Mesendoderm (in vitro differentiated cells): ENCODE data around the gene PPP1R13B.

ENCODE experiments used
- DNase-seq: peaks from one replicate; pipeline ENCODE4 v3.0.0; 2013
- H2AK5ac ChIP-seq: 2 replicates; pipeline ENCODE4 v1.6.1; 2013; ENCODE audit warnings: low read length, inconsistent platforms
- H2BK120ac ChIP-seq: 2 replicates; pipeline ENCODE4 v1.6.1; 2013; ENCODE audit warnings: low read depth, mild to moderate bottlenecking, low read length, moderate library complexity, mixed read lengths
- H2BK15ac ChIP-seq: replicated peaks from 2 replicates; pipeline ENCODE4 v1.6.1; 2013; ENCODE audit warnings: low read depth, mild to moderate bottlenecking, moderate library complexity
- H2BK5ac ChIP-seq: 2 replicates; pipeline ENCODE4 v1.6.1; 2013; ENCODE audit warnings: low read length, inconsistent platforms
- H3K18ac ChIP-seq: 2 replicates; pipeline ENCODE4 v1.6.1; 2013; ENCODE audit warnings: mild to moderate bottlenecking, low read length, mixed read lengths
- H3K23ac ChIP-seq: one replicate; pipeline ENCODE4 v1.6.1; 2013; ENCODE audit warnings: low read length
- H3K27ac ChIP-seq: 2 replicates; pipeline ENCODE4 v1.5.1; 2013; ENCODE audit warnings: low read depth, mild to moderate bottlenecking, inconsistent platforms, low read length, moderate library complexity
- H3K27me3 ChIP-seq: 2 replicates; pipeline ENCODE4 v1.6.1; 2013; ENCODE audit warnings: low read length, control low read depth, mild to moderate bottlenecking, inconsistent platforms; ENCODE audit not compliant: insufficient read depth, poor library complexity
- H3K36me3 ChIP-seq: 2 replicates; pipeline ENCODE4 v1.6.1; 2013; ENCODE audit warnings: low read length, inconsistent platforms; ENCODE audit not compliant: control insufficient read depth, insufficient read depth
- H3K4ac ChIP-seq: one replicate; pipeline ENCODE4 v1.6.1; 2013; ENCODE audit warnings: low read depth, mild to moderate bottlenecking, low read length, moderate library complexity
- H3K4me1 ChIP-seq: 2 replicates; pipeline ENCODE4 v1.6.1; 2013; ENCODE audit warnings: low read depth, low read length, inconsistent platforms; ENCODE audit not compliant: control insufficient read depth
- H3K4me2 ChIP-seq: 2 replicates; pipeline ENCODE4 v1.6.1; 2013; ENCODE audit warnings: low read length
- H3K4me3 ChIP-seq: 2 replicates; pipeline ENCODE4 v1.5.1; 2013; ENCODE audit warnings: mild to moderate bottlenecking, low read length
- H3K56ac ChIP-seq: one replicate; pipeline ENCODE4 v1.6.1; 2013; ENCODE audit warnings: low read length
- H3K79me1 ChIP-seq: 2 replicates; pipeline ENCODE4 v1.6.1; 2013; ENCODE audit warnings: low read length, inconsistent platforms
- H3K79me2 ChIP-seq: 2 replicates; pipeline ENCODE4 v1.6.1; 2013; ENCODE audit warnings: mild to moderate bottlenecking, low read length; ENCODE audit not compliant: control insufficient read depth, insufficient read depth
- H3K9ac ChIP-seq: 2 replicates; pipeline ENCODE4 v1.6.1; 2013; ENCODE audit warnings: low read length, inconsistent platforms
- H4K5ac ChIP-seq: one replicate; pipeline ENCODE4 v1.6.1; 2013; ENCODE audit warnings: low read length
- H4K8ac ChIP-seq: one replicate; pipeline ENCODE4 v1.6.1; 2013; ENCODE audit warnings: low read depth, mild to moderate bottlenecking, control low read depth, low read length, moderate library complexity
- WGBS: extraction: QIAGEN DNeasy Blood & Tissue Kit; methylation state at CpG from one replicate; pipeline ENCODE4 v1.1.7; 2013; ENCODE audit warnings: low lambda C conversion rate, missing lambda C conversion rate; ENCODE audit not compliant: insufficient coverage; ENCODE audit errors: extremely low coverage; 5-methylcytosine and 5-hydroxymethylcytosine counted together

Gene PPP1R13B

GRCh38 chr14:103716091-103716801 lies 131.1 kb downstream of the PPP1R13B start:
- H3K9ac ChIP-seq, result peak overlapping the region; percentile 87
- H3K56ac ChIP-seq, result peak overlapping the region; percentile 95
- no peaks in the 10 kb centered on the region for H3K27me3 ChIP-seq
- H4K8ac ChIP-seq, result no peak overlapping the region
- peak overlapping the region; percentile 62 for H3K4me3 ChIP-seq
- H2BK120ac ChIP-seq, result no peak overlapping the region
- peaks cover 26% of the 10 kb centered on the region for H3K79me1 ChIP-seq
- peak overlapping the region; percentile 89 for H3K23ac ChIP-seq
- no CpG with 5 or more reads among the region's 72 CpGs for WGBS
- no peak for DNase-seq
- no peak overlapping the region for H2BK15ac ChIP-seq
- no peak overlapping the region for H2BK5ac ChIP-seq
- H3K18ac ChIP-seq, result peak overlapping the region; percentile 83
- no peak overlapping the region for H2AK5ac ChIP-seq
- H3K27ac ChIP-seq, result no peak overlapping the region
- peak overlapping the region; percentile 82 for H3K4ac ChIP-seq
- H3K79me2 ChIP-seq, result peaks cover 28% of the 10 kb centered on the region
- peaks cover under 1% of the 10 kb centered on the region for H3K4me1 ChIP-seq
- H3K4me2 ChIP-seq, result peak overlapping the region; percentile 87
- H4K5ac ChIP-seq, result no peak overlapping the region
- no peaks in the 10 kb centered on the region for H3K36me3 ChIP-seq

DNA sequence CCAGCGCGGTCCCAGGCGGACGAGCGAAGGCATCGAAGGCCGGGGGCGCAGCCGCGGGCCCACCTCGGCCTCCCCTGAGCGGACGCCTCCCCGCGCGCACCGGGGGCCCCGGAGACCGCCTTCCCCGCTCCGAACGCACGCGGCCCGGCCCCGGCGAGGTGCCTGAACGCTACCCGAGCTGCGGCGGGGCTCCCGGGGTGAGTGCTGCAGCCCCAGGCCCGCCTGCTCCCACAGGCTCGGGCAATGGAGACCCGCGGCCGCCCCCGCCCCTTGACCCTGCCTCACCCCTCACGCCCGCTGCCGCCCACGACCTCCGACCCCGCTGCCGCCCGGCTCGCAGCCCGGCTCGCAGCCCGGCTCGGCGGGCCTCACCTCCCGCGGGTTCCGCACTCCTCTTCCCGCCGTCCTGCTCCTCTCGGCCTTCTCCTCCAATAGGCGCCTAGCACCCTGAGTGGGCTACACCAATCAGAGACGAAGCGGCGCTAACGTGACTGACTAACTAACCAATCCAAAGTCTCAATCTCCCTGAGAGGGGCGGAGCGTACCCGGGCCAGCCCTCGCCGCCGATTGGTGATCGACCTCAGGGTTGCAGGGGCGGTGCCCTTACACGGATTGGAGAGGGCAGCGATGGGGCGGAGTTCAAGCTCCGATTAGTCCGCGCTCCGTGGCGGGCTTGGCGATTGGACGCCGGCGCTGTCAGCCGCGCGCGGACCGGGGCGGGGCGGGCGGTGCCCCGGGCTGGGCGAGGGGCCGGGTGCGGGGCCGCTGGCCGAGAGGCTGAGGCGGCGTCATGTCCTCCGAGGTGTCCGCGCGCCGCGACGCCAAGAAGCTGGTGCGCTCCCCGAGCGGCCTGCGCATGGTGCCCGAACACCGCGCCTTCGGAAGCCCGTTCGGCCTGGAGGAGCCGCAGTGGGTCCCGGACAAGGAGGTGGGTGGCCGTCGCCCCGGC lies 132.0 kb downstream of the PPP1R13B start, which contains the start of the genes XRCC3 and ZFYVE21:
Gene XRCC3 (minus strand): TSS at position 400 of the 949 bp plus-strand sequence. CDS start 4,364 bp downstream, outside the sequence.
Gene ZFYVE21 (plus strand): TSS at position 759 of the 949 bp plus-strand sequence. CDS start 32 bp downstream, at position 791.
- DNase-seq, result peak; percentile 100
- H3K79me1 ChIP-seq, result peaks cover 23% of the 10 kb centered on the region
- H3K79me2 ChIP-seq, result peaks cover 28% of the 10 kb centered on the region
- H3K27ac ChIP-seq, result peak within 1 kb of the TSS; percentile 75
- no peaks in the 10 kb centered on the region for H3K36me3 ChIP-seq
- peaks cover 3% of the 10 kb centered on the region for H3K4me1 ChIP-seq
- H3K4me2 ChIP-seq, result peak within 1 kb of the TSS; percentile 87
- WGBS, result no CpG with 5 or more reads among the region's 121 CpGs
- H4K8ac ChIP-seq, result no peak within 1 kb of the TSS
- H3K23ac ChIP-seq, result peak within 1 kb of the TSS; percentile 89
- H3K56ac ChIP-seq, result peak within 1 kb of the TSS; percentile 95
- H3K4ac ChIP-seq, result peak within 1 kb of the TSS; percentile 82
- no peak within 1 kb of the TSS for H2BK120ac ChIP-seq
- H3K18ac ChIP-seq, result peak within 1 kb of the TSS; percentile 96
- H4K5ac ChIP-seq, result no peak within 1 kb of the TSS
- no peak within 1 kb of the TSS for H2BK15ac ChIP-seq
- no peak within 1 kb of the TSS for H2AK5ac ChIP-seq
- peak within 1 kb of the TSS; percentile 87 for H3K9ac ChIP-seq
- H2BK5ac ChIP-seq, result no peak within 1 kb of the TSS
- no peaks in the 10 kb centered on the region for H3K27me3 ChIP-seq
- H3K4me3 ChIP-seq, result peak within 1 kb of the TSS; percentile 74

- Histone ChIP-seq H3K79me1 (peaks cover 21% of the 10 kb centered on the region), H3K56ac (peak overlapping the region; percentile 86)
- no CpG with 5 or more reads among the region's 16 CpGs for WGBS
These were observed 133.2 kb downstream of the PPP1R13B start for GRCh38 chr14:103714063-103714724.

DNA sequence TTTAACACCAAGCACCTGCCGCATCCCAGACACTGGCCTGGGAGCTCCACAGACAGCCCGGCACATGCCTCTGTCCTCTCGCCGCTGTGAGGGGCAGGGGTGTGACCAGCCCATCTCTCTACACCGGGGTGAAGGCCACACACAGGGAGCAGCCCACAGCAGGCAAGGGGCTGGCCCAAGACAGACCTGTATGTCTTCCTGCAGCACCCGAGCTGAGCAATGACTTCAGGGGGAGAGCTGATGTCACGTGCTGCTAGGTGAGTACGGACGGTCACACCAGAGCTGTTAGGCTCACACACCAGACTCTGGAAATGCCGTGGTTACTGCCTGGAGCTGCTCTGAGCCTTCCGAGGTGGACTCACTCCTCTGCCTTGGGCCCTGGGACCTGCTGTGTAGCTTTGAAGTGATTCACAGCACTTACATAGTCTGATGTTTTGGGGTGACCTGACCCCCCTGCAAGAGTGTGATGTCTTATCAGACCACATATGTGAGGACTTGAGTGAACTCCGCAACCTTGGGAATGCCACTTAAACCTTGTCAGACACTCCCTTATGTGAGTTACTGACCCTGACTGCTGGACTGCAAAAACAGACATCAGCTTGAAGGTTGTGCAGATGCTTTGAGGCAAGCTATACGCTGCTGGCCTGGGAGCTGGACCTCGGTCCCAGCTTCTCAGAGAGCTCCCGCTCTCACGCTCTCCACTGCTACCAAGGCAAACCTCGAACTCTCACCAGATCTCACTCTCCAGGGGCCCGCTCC lies 133.9 kb downstream of the PPP1R13B start:
- no peak overlapping the region for H3K4me3 ChIP-seq
- peaks cover 21% of the 10 kb centered on the region for H3K79me1 ChIP-seq
- no peak overlapping the region for H3K18ac ChIP-seq
- no peak overlapping the region for H3K27ac ChIP-seq
- H3K23ac ChIP-seq, result no peak overlapping the region
- H2AK5ac ChIP-seq, result no peak overlapping the region
- no peak overlapping the region for H3K4me2 ChIP-seq
- no peak overlapping the region for H2BK120ac ChIP-seq
- H2BK5ac ChIP-seq, result no peak overlapping the region
- peaks cover 3% of the 10 kb centered on the region for H3K4me1 ChIP-seq
- WGBS, result no CpG with 5 or more reads among the region's 18 CpGs
- H4K8ac ChIP-seq, result no peak overlapping the region
- no peak overlapping the region for H3K4ac ChIP-seq
- H2BK15ac ChIP-seq, result no peak overlapping the region
- no peaks in the 10 kb centered on the region for H3K27me3 ChIP-seq
- H3K9ac ChIP-seq, result peak overlapping the region; percentile 86
- no peaks in the 10 kb centered on the region for H3K36me3 ChIP-seq
- peak overlapping the region; percentile 45 for H3K56ac ChIP-seq
- peaks cover 24% of the 10 kb centered on the region for H3K79me2 ChIP-seq
- DNase-seq, result peak; percentile 38
- no peak overlapping the region for H4K5ac ChIP-seq

More at GRCh38 chr14:103714063-103714724, 133.2 kb downstream of the PPP1R13B start:
- H3K4me2 ChIP-seq, result peak overlapping the region; percentile 35
- H2BK5ac ChIP-seq, result no peak overlapping the region
- no peak overlapping the region for H4K8ac ChIP-seq
- H2BK15ac ChIP-seq, result no peak overlapping the region
- no peaks in the 10 kb centered on the region for H3K27me3 ChIP-seq
- DNase-seq, result no peak
- no peaks in the 10 kb centered on the region for H3K36me3 ChIP-seq
- no peak overlapping the region for H3K27ac ChIP-seq
- H4K5ac ChIP-seq, result no peak overlapping the region
- H3K4me1 ChIP-seq, result peaks cover 3% of the 10 kb centered on the region
- no peak overlapping the region for H2AK5ac ChIP-seq
- no peak overlapping the region for H2BK120ac ChIP-seq
- H3K4me3 ChIP-seq, result no peak overlapping the region
- no peak overlapping the region for H3K18ac ChIP-seq
- no peak overlapping the region for H3K23ac ChIP-seq
- peak overlapping the region; percentile 86 for H3K9ac ChIP-seq
- peaks cover 28% of the 10 kb centered on the region for H3K79me2 ChIP-seq
- no peak overlapping the region for H3K4ac ChIP-seq
